PC-3 (cell line): ENCODE data around the gene SPACDR. TPM values are rescaled to one million over a fixed set of nuclear protein-coding genes. Genes with fewer than 3 reads are reported as not detected.
"Not testable (repeated sequence)": the region's sequence is repeated elsewhere in the genome, so short reads cannot be mapped to it uniquely, and the experiment has no call there.

ENCODE experiments used
- ATAC-seq: fragments of 200-7000 bp; cut with Tn5 transposase; 2 replicates; pipeline ENCODE4 v1.9.1; 2020; ENCODE audit warnings: mild to moderate bottlenecking, moderate library complexity
- BruUV-seq: library from RNA; stranded (reverse); fragments of 400-500 nt; replicated peaks from 2 replicates; lab custom pipeline; 2021; lab: Mats Ljungman, UMichigan
- CTCF ChIA-PET: fragments of 300-600 bp; sonication (Branson Sonifier 250); formaldehyde crosslinking; loops from one replicate; lab custom pipeline; 2022; ENCODE audit warnings: antibody characterized with exemption; lab: Charles Lee
- POLR2A ChIA-PET: fragments of 300-600 bp; sonication (Branson Sonifier 250); formaldehyde crosslinking; loops from one replicate; lab custom pipeline; 2022; ENCODE audit warnings: antibody characterized with exemption; ENCODE audit not compliant: unreplicated experiment; lab: Charles Lee
- DNase-seq: peaks from one replicate; pipeline ENCODE4 v3.0.0-alpha.2; 2015
- H2AFZ ChIP-seq: fragments of 300-600 bp; sonication (generic); 2 replicates; pipeline ENCODE4 v1.6.0; 2016; ENCODE audit warnings: antibody characterized with exemption, low read length
- H3F3A ChIP-seq: fragments of 300-600 bp; sonication (generic); one replicate; pipeline ENCODE4 v1.6.0; 2017; ENCODE audit warnings: antibody characterized with exemption, low read length, control low read depth, mild to moderate bottlenecking; ENCODE audit not compliant: unreplicated experiment
- H3K27ac ChIP-seq: fragments of 300-600 bp; sonication (generic); 2 replicates; pipeline ENCODE4 v1.5.1; 2016; ENCODE audit warnings: mild to moderate bottlenecking, low read length
- H3K27me3 ChIP-seq: fragments of 300-600 bp; sonication (generic); 2 replicates; pipeline ENCODE4 v1.6.1; 2016; ENCODE audit warnings: low read length, mixed read lengths
- H3K36me3 ChIP-seq: fragments of 300-600 bp; sonication (generic); 2 replicates; pipeline ENCODE4 v1.6.1; 2016; ENCODE audit warnings: low read depth, mixed run types, low read length, mixed read lengths
- H3K4me1 ChIP-seq: fragments of 300-600 bp; sonication (generic); 2 replicates; pipeline ENCODE4 v1.5.1; 2016; ENCODE audit warnings: low read length; ENCODE audit not compliant: insufficient read depth
- H3K4me2 ChIP-seq: fragments of 300-600 bp; sonication (generic); 2 replicates; pipeline ENCODE4 v1.6.0; 2016; ENCODE audit warnings: low read length
- H3K4me3 ChIP-seq: fragments of 300-600 bp; sonication (generic); 2 replicates; pipeline ENCODE4 v1.5.1; 2016; ENCODE audit warnings: mild to moderate bottlenecking, low read length, mixed read lengths
- H3K79me2 ChIP-seq: fragments of 300-600 bp; sonication (generic); 2 replicates; pipeline ENCODE4 v1.6.1; 2017; ENCODE audit warnings: low read length, mixed read lengths
- H3K9ac ChIP-seq: fragments of 300-600 bp; sonication (generic); 2 replicates; pipeline ENCODE4 v1.6.0; 2016; ENCODE audit warnings: mild to moderate bottlenecking, low read length
- H3K9me2 ChIP-seq: fragments of 300-600 bp; sonication (generic); replicated peaks from 2 replicates; pipeline ENCODE4 v1.6.1; 2016; ENCODE audit warnings: mixed run types, low read length, mixed read lengths
- H3K9me3 ChIP-seq: fragments of 300-600 bp; sonication (generic); 2 replicates; pipeline ENCODE4 v1.6.1; 2016; ENCODE audit warnings: low read length, mixed read lengths
- H4K20me1 ChIP-seq: fragments of 300-600 bp; sonication (generic); 2 replicates; pipeline ENCODE4 v1.6.1; 2016; ENCODE audit warnings: low read length, mixed read lengths
- CTCF ChIP-seq: fragments of 300-600 bp; sonication (generic); conservative IDR thresholded peaks from 2 replicates; pipeline ENCODE4 v1.5.1; 2017; ENCODE audit warnings: antibody characterized with exemption, low read depth, mild to moderate bottlenecking, low read length
- EZH2 ChIP-seq: fragments of 300-600 bp; sonication (generic); IDR thresholded peaks from one replicate; pipeline ENCODE4 v1.6.1; 2017; ENCODE audit warnings: antibody characterized with exemption, mild to moderate bottlenecking, low read length; ENCODE audit not compliant: unreplicated experiment
- EZH2phosphoT487 ChIP-seq: fragments of 300-600 bp; sonication (generic); IDR thresholded peaks from 2 replicates; pipeline ENCODE4 v1.6.1; 2018; ENCODE audit warnings: mild to moderate bottlenecking, antibody characterized with exemption, low read length, borderline replicate concordance
- intact Hi-C: fragments of 100-400 bp; cut with micrococcal nuclease; formaldehyde crosslinking; loops from 2 replicates; pipeline ENCODE4 v1.9.0; 2023
- total RNA-seq: library from RNA; depleted of rRNA; stranded (reverse); fragments of >200 nt; gene quantifications from 2 replicates; pipeline ENCODE4 v1.2.3, GENCODE V29; 2014

Gene SPACDR
- total RNA-seq, 1 experiment from 2014 or later, result 0.11 TPM

- ChIA-PET POLR2A (no interaction called here), CTCF (no interaction called here)
- no peak overlapping the region for H3K27ac ChIP-seq
- ATAC-seq, result no peak
- no peaks in the 10 kb centered on the region for H3K27me3 ChIP-seq
- H3K4me1 ChIP-seq, result no peaks in the 10 kb centered on the region
- H3K9me2 ChIP-seq, result no peaks in the 10 kb centered on the region
- no peak overlapping the region for H2AFZ ChIP-seq
- H3K4me2 ChIP-seq, result no peak overlapping the region
- H3K4me3 ChIP-seq, result no peak overlapping the region
- no peak overlapping the region for H3K9ac ChIP-seq
- H4K20me1 ChIP-seq, result no peaks in the 10 kb centered on the region
- H3K79me2 ChIP-seq, result no peaks in the 10 kb centered on the region
- H3K36me3 ChIP-seq, result no peaks in the 10 kb centered on the region
- DNase-seq, result no peak
- BruUV-seq, result no TSS peak
- H3K9me3 ChIP-seq, result no peaks in the 10 kb centered on the region
- intact Hi-C loops, result no loop called here
- no peak for TF ChIP-seq EZH2phosphoT487
- TF ChIP-seq CTCF, result no peak
- TF ChIP-seq EZH2, result no peak
- H3F3A ChIP-seq, result no peaks in the 10 kb centered on the region
Observed at GRCh38 chr7:100504887-100505611, 41.0 kb upstream of the SPACDR start.

GRCh38 chr7:100504031-100504430, 40.0 kb upstream of the SPACDR start:
- H3K4me2 ChIP-seq, H4K20me1 ChIP-seq, H3K4me1 ChIP-seq, H3K4me3 ChIP-seq, DNase-seq, H3K36me3 ChIP-seq, ATAC-seq, H3K27ac ChIP-seq, H3K9ac ChIP-seq, H3K27me3 ChIP-seq, BruUV-seq, H3K79me2 ChIP-seq, CTCF ChIA-PET, H3K9me2 ChIP-seq, H2AFZ ChIP-seq, POLR2A ChIA-PET, intact Hi-C loops, H3F3A ChIP-seq, H3K9me3 ChIP-seq: not testable (repeated sequence)

- not testable (repeated sequence) for H3K9me2 ChIP-seq
Observed at GRCh38 chr7:100500743-100501142, 36.7 kb upstream of the SPACDR start.

More at GRCh38 chr7:100500743-100501142, 36.7 kb upstream of the SPACDR start:
- H3K4me2 ChIP-seq, H3K9ac ChIP-seq, H3K4me3 ChIP-seq, intact Hi-C loops, H3F3A ChIP-seq, H4K20me1 ChIP-seq, H3K27ac ChIP-seq, H3K27me3 ChIP-seq, H2AFZ ChIP-seq, POLR2A ChIA-PET, H3K79me2 ChIP-seq, DNase-seq, BruUV-seq, ATAC-seq, H3K9me3 ChIP-seq, H3K4me1 ChIP-seq, H3K36me3 ChIP-seq: not testable (repeated sequence)
- CTCF ChIA-PET, result interaction anchor here (0.6 kb wide), 1 partner anchor 232 kb away, joined by 8 read pairs; the partner anchor contains the start of gene ZAN
